GM12874 (cell line): ENCODE measurements around the gene EZR.

Source experiments
- CTCF ChIP-seq: IDR thresholded peaks from 2 replicates; pipeline ENCODE4 v1.5.1; 2011; ENCODE audit warnings: low read depth, mild to moderate bottlenecking, control low read depth, low read length, moderate library complexity; ENCODE audit not compliant: insufficient read depth

The EZR gene

DNA sequence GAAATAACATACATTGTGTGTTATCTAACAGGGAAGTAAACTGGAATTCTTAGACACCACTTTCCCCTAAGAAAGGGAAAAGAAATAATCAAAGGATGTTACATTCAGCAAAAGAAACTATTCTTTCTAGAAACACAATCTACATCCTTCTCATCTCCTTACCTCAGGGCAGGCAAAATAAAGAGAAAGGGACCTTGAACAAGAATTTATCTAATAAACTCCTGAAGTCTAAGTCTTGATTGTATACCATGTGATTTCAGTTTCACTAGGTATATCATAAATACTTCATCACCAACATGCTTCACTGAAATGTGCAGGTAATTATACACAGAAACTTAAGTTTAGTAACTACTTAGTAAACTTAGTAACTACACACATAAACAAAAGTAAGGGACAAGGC, 15.0 kb downstream of the EZR start:
- TF ChIP-seq CTCF, result no peak

DNA sequence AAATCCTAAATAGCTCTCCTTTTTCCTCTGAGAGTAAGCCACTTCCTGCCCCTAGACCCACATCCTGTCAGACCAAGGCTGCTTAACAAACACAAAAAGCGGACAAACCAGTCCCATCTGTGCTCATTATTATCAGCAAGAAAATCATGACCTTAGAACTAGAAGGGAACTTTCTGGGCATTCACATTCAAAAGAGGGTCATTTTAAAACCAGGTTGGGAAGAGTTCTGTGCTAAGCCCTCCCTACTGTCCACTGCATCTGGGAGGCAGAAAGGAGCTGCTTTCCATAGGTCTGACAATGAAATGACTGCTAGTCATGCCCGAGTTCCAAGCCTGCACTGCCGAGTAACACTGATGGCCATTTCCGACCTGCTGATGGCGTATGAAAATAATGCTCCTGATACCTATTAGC, 15.4 kb downstream of the EZR start:
- no peak for TF ChIP-seq CTCF

DNA sequence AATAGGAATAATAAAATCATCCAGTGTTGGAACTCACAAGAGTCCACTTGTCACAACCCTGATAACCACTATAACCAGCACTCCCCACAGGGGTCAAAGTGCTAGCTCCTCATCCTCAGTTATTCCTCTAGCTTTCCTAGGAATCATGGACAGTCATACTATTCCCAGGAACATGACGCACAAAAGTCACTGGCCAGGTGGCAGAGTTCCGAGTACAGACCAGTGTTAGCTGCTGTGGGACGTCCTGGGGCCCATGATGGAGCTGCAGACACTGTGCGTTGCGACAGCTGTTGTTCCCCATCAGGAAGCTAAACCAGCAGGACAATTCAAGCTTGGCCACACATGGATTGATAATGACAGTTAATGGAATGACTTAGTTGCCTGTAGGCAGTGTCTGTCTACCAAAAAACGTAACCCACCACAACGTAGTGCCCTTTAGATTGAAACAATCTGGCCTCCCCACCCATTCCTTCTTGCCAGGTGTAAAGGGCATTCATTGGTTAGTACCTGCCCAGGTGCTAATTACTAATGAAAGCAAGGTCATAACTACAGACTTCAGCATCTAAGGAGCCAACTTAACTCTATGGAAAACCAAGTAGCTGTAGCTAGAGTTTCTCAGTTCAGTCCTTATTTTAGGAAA, 17.4 kb downstream of the EZR start:
- no peak for TF ChIP-seq CTCF

DNA sequence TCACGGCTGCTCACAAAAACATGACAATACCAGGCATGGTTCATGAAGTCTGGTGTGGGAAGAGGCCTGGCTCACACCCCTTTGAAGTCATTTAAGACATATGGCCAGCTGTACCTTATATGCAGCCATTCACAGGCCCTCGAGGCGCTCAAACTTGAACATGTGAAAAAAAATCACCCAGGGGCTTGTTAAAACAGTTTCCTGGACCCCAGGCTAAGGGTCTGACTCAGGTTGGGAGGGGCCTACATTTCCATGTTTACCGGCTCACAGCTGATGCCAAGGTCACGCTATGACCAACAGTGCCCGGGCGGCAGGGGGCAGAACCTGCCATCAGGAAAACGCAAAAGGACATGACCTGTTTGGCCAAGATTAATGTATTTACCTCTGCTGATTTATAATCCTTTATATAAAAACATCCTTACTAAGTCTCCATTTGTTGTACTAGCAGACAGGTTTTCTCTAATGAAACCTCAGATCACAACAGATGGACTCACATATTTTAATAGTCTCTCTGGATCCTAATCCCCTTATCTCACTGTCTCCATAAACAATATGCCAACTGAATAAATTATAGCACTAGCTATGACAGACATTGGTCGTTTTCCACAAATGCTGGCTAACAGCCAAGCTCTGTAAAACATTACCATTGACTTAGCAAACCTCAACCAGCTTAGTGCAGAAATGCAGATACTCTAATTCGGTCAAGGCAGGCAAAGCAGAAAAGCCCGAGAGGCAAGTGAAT, 19.9 kb downstream of the EZR start:
- no peak for TF ChIP-seq CTCF

DNA sequence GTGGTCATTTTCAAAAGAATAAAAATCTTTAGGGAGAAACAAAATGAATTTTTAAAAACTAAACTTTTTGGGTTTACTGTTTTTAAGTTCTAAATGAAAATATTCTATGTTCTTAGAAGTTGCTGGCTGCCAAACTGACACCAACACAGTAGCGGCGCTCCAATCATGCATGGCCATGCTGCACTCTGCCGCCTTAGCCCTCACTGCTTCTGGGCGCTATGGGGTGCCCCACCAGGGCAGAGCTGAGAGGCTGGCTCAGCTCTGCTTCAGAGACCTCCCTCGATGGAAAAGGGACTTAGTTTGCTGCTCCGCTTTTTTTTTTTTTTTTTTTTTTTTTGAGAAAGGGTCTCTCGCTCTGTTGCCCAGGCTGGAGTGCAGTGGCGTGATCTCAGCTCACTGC, 20.9 kb downstream of the EZR start:
- no peak for TF ChIP-seq CTCF

- no peak for TF ChIP-seq CTCF
Observed at GRCh38 chr6:158797331-158798310, 21.5 kb downstream of the EZR start.

DNA sequence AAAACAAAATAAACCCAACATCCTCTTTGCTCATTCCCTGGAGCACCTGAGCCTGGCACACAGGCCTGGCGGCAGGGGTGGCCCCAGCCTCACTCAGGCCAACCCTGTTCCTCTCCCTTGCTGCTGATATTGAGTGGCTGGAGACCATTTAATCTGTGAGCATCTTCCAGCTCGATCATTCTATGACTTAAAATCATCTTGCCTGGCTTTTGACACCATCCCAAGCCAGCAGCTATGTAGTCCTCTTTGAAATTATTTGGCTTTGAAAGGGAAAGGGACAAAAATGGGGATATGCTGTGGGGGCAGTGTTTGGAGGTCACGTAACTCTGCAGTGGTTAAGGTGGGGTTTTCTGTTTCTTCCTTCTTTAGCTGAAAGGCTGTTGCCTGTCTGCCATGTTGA, 22.8 kb downstream of the EZR start:
- TF ChIP-seq CTCF, result no peak
